Spleen (tissue), 11 donors: ENCODE data around the gene PCYT2. TPM values are rescaled to one million over a fixed set of nuclear protein-coding genes. Genes with fewer than 3 reads are reported as not detected.

ENCODE experiments used
- DNase-seq: peaks from one replicate; pipeline ENCODE4 v3.0.0-alpha.2; 2020
- H3K27ac ChIP-seq, 8 donors: fragments of 200-600 bp; sonication (generic) in 7 of 8; 1 replicate in 4 of 8; 2 replicates in 4 of 8; pipeline versions ENCODE4 v1.5.0 to v1.8.0; 2016 to 2021; ENCODE audit warnings: inconsistent platforms in 4 of 8, mild to moderate bottlenecking in 4 of 8, moderate library complexity in 1 of 8
- H3K27me3 ChIP-seq, 7 donors: fragments of 200-600 bp; sonication (generic) in 6 of 7; replicated peaks in 1 of 7; 1 replicate in 4 of 7; 2 replicates in 3 of 7; pipeline versions ENCODE4 v1.5.0 to v1.8.0; 2016 to 2021; ENCODE audit warnings: inconsistent platforms in 3 of 7, mild to moderate bottlenecking in 1 of 7
- H3K36me3 ChIP-seq, 6 donors: fragments of 200-600 bp; sonication (generic) in 5 of 6; 1 replicate in 4 of 6; 2 replicates in 2 of 6; pipeline versions ENCODE4 v1.5.0 to v1.8.0; 2016 to 2021; ENCODE audit warnings: inconsistent platforms in 2 of 6
- H3K4me1 ChIP-seq, 6 donors: fragments of 200-600 bp; sonication (generic) in 5 of 6; 1 replicate in 3 of 6; 2 replicates in 3 of 6; pipeline versions ENCODE4 v1.5.0 to v1.8.0; 2016 to 2021; ENCODE audit warnings: inconsistent platforms in 3 of 6
- H3K4me3 ChIP-seq, 8 donors: fragments of 200-600 bp; sonication (generic) in 7 of 8; 1 replicate in 4 of 8; 2 replicates in 4 of 8; pipeline versions ENCODE4 v1.5.0 to v1.8.0; 2016 to 2021; ENCODE audit warnings: inconsistent platforms in 4 of 8, mild to moderate bottlenecking in 4 of 8, moderate library complexity in 2 of 8
- H3K9me3 ChIP-seq, 8 donors: fragments of 200-600 bp; sonication (generic) in 7 of 8; 1 replicate in 4 of 8; 2 replicates in 4 of 8; pipeline versions ENCODE4 v1.5.0 to v1.8.0; 2016 to 2021; ENCODE audit warnings: inconsistent platforms in 4 of 8
- CTCF ChIP-seq, 11 experiments: fragments of 200-600 bp in 7 of 11; fragments of 450-650 bp in 4 of 11; sonication (generic) in 4 of 11; IDR thresholded peaks in 8 of 11; conservative IDR thresholded peaks in 3 of 11; 1 replicate in 7 of 11; 2 replicates in 4 of 11; pipeline versions ENCODE4 v1.4.0 to v1.8.0; 2016 to 2021; ENCODE audit warnings: antibody characterized with exemption in 11 of 11, inconsistent platforms in 4 of 11, mild to moderate bottlenecking in 1 of 11
- POLR2A ChIP-seq, 3 donors: fragments of 450-650 bp; IDR thresholded peaks; one replicate each; pipeline ENCODE4 v1.5.1; 2017; ENCODE audit warnings: antibody characterized with exemption in 3 of 3, mild to moderate bottlenecking in 1 of 3
- POLR2AphosphoS5 ChIP-seq, 3 donors: sonication (generic); formaldehyde crosslinking; IDR thresholded peaks; one replicate each; pipeline ENCODE4 v1.5.1; 2017; ENCODE audit warnings: antibody characterized with exemption in 3 of 3
- WGBS, 5 donors: extraction: QIAGEN DNeasy Blood & Tissue Kit in 3 of 5; methylation state at CpG; one replicate each; pipeline versions ENCODE4 v1.1.5 to v1.1.7; 2013 to 2018; 5-methylcytosine and 5-hydroxymethylcytosine counted together
- intact Hi-C: fragments of 100-400 bp; cut with DNase I; formaldehyde crosslinking; loops from one replicate; pipeline ENCODE4 v1.15.0; 2023; ENCODE audit warnings: low total_unique reads
- polyA plus RNA-seq, 3 donors: library from polyadenylated mRNA; stranded (reverse); fragments of 200-250 nt; gene quantifications; one replicate each; pipeline ENCODE4 v1.2.1, GENCODE V29; 2013
- total RNA-seq, 7 donors: library from RNA; depleted of rRNA in 3 of 7; stranded (reverse); fragments of >200 nt in 3 of 7; fragmentation: NEBNext Ultra II Directional in 4 of 7; extraction: Animal tissue kit (Norgen Biotek cat#: 25700) in 4 of 7; gene quantifications; one replicate each; pipeline versions ENCODE4 v1.1.0 to v1.2.1, GENCODE V29; 2016 to 2021
- donor health status: healthy with polysubstance abuse.
- donor health status: DM: no; HTN: no; CAD: no; lungs with moderate emphysema.
- donor health status: DM: no; HTN: no; CAD: no.
- donor health status: Bipolar disorder and iron deficiency.
- donor health status: healthy.
- donor health status: DM: no; HTN: no; CAD: no.
- donor health status: DM: yes; HTN: yes; CAD: no.

The PCYT2 gene
- total and polyA plus RNA-seq, 10 donors = 12.5 to 25.5 (median 16.2) TPM

- intact Hi-C loops = no loop called here
- Histone ChIP-seq H3K9me3 (no peaks in the 10 kb centered on the region), H3K4me3 (no peak overlapping the region), H3K4me1 (peaks cover 8 to 33% (median 21%) of the 10 kb centered on the region in 6 donors), H3K27me3 (no peaks in the 10 kb centered on the region), H3K36me3 (peaks cover 0 to 78% (median 34%) of the 10 kb centered on the region in 6 donors), H3K27ac (no peak overlapping the region)
- no peak for DNase-seq
- 92 to 99% (median 96%) methylated on average over 10 to 11 of the region's 11 CpGs for WGBS, 5 donors
- no peak for TF ChIP-seq CTCF (IDR thresholded peaks at IDR 0.05 in 8 of 11, conservative IDR thresholded peaks at IDR 0.05 in 3 of 11)
- TF ChIP-seq POLR2A (IDR thresholded peaks at IDR 0.05) = no peak
- TF ChIP-seq POLR2AphosphoS5 (IDR thresholded peaks at IDR 0.05) = no peak
Observed at GRCh38 chr17:81908793-81909192, 2.4 kb downstream of the PCYT2 start.

- no peak overlapping the region for H3K4me3 ChIP-seq
- TF ChIP-seq POLR2AphosphoS5 (IDR thresholded peaks at IDR 0.05) = no peak
- TF ChIP-seq CTCF (IDR thresholded peaks at IDR 0.05 in 8 of 11, conservative IDR thresholded peaks at IDR 0.05 in 3 of 11) = no peak
- TF ChIP-seq POLR2A (IDR thresholded peaks at IDR 0.05) = no peak
- H3K27ac ChIP-seq = no peak overlapping the region
- intact Hi-C loops = no loop called here
- H3K4me1 ChIP-seq = peaks cover 8 to 40% (median 28%) of the 10 kb centered on the region in 6 donors
- no peak for DNase-seq
- 91 to 96% (median 93%) methylated on average over 12 to 26 of the region's 26 CpGs for WGBS, 5 donors
- H3K36me3 ChIP-seq = peaks cover 0 to 71% (median 21%) of the 10 kb centered on the region in 6 donors
- peaks cover 0 to 11% (median under 1%) of the 10 kb centered on the region in 7 donors for H3K27me3 ChIP-seq
- no peaks in the 10 kb centered on the region for H3K9me3 ChIP-seq
Observed at GRCh38 chr17:81907219-81908145, 3.7 kb downstream of the PCYT2 start.

GRCh38 chr17:81906476-81907218 is 4.6 kb downstream of the PCYT2 start:
- intact Hi-C loops = no loop called here
- DNase-seq = no peak
- Histone ChIP-seq H3K36me3 (peaks cover 0 to 62% (median 15%) of the 10 kb centered on the region in 6 donors), H3K4me1 (peaks cover 10 to 40% (median 33%) of the 10 kb centered on the region in 6 donors), H3K4me3 (no peak overlapping the region), H3K27ac (no peak overlapping the region), H3K27me3 (peaks cover 0 to 20% (median 9%) of the 10 kb centered on the region in 7 donors), H3K9me3 (no peaks in the 10 kb centered on the region)
- WGBS, 5 donors = 89 to 97% (median 92%) methylated on average over 7 to 15 of the region's 15 CpGs
- TF ChIP-seq CTCF (IDR thresholded peaks at IDR 0.05 in 8 of 11, conservative IDR thresholded peaks at IDR 0.05 in 3 of 11) (no peak), POLR2A (IDR thresholded peaks at IDR 0.05) (no peak), POLR2AphosphoS5 (IDR thresholded peaks at IDR 0.05) (no peak)
